ENCODE measurements around the gene WSB1. TPM values are rescaled to one million over a fixed set of nuclear protein-coding genes. Genes with fewer than 3 reads are reported as not detected.

WSB1 gene
- polyA plus RNA-seq, 1 of the 3 experiments (the other 2 are of a cell fraction): 261 TPM

DNA sequence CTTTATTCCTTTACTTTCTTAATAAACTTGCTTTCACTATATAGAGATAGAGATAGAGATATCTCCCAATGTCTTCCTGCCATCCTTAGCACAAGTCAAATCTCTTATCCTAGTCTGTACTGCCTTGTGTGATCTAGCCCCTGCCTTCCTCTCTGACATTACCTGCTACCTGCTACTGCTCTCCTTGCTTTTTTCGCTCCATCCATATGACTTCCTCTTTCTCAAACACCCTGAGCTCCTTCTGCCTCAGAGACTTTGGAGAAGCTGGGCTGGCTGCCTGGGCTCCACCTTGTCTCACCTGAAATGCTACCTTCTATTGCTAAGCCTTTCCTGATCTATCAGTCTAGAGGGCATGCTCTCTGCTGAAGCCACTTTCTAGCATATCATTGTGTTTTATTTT lies 24.7 kb upstream of the WSB1 start:
- H3K9ac ChIP-seq: no peak overlapping the region
- no peaks in the 10 kb centered on the region for H4K20me1 ChIP-seq (ENCODE audit: insufficient read depth)
- H3K4me3 ChIP-seq (ENCODE audit: low read depth in 2 of 2, low read length in 1 of 2): no peak overlapping the region
- TF ChIP-seq, protein P1, sequence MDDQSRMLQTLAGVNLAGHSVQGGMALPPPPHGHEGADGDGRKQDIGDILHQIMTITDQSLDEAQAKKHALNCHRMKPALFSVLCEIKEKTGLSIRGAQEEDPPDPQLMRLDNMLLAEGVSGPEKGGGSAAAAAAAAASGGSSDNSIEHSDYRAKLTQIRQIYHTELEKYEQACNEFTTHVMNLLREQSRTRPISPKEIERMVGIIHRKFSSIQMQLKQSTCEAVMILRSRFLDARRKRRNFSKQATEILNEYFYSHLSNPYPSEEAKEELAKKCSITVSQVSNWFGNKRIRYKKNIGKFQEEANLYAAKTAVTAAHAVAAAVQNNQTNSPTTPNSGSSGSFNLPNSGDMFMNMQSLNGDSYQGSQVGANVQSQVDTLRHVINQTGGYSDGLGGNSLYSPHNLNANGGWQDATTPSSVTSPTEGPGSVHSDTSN (IDR thresholded peaks at IDR 0.05): no peak
- TF ChIP-seq ELF1 (IDR thresholded peaks at IDR 0.05) (no peak), NFIC (IDR thresholded peaks at IDR 0.05; ENCODE audit: borderline replicate concordance) (no peak)
- TF ChIP-seq, protein P2, sequence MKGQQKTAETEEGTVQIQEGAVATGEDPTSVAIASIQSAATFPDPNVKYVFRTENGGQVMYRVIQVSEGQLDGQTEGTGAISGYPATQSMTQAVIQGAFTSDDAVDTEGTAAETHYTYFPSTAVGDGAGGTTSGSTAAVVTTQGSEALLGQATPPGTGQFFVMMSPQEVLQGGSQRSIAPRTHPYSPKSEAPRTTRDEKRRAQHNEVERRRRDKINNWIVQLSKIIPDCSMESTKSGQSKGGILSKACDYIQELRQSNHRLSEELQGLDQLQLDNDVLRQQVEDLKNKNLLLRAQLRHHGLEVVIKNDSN (IDR thresholded peaks at IDR 0.05; ENCODE audit: borderline replicate concordance, low read depth): no peak
- H3K27me3 ChIP-seq (ENCODE audit: insufficient read depth): peaks cover 12% of the 10 kb centered on the region; the same call in 1 of the 2 replicates
- no peaks in the 10 kb centered on the region for H3K4me1 ChIP-seq (ENCODE audit: control insufficient read depth in 1 of 2, insufficient read depth in 2 of 2, low read depth in 1 of 2, low read length in 1 of 2)
- H3K79me2 ChIP-seq (ENCODE audit: insufficient read depth): no peaks in the 10 kb centered on the region
- ChIA-PET CTCF (interaction anchor here (0.7 to 3.9 kb wide), 2 partner anchors 26 to 33 kb away, joined by 3 to 11 read pairs; no protein-coding TSS in a partner anchor), POLR2A (no interaction called here)
- H2AFZ ChIP-seq (ENCODE audit: low read depth): no peak overlapping the region
- no peak for DNase-seq
- H3K9me3 ChIP-seq: no peaks in the 10 kb centered on the region
- 82% methylated on average over 1 of the region's 1 CpG for WGBS (ENCODE audit: low lambda C conversion rate)
- H3K4me2 ChIP-seq: no peak overlapping the region
- H3F3A ChIP-seq (replicated peaks; ENCODE audit: insufficient read depth): no peaks in the 10 kb centered on the region
- H3K27ac ChIP-seq (ENCODE audit: low read depth in 2 of 2, low read length in 1 of 2): no peak overlapping the region
- H3K9me2 ChIP-seq: no peaks in the 10 kb centered on the region
- no peaks in the 10 kb centered on the region for H3K36me3 ChIP-seq (replicated peaks in 1 of 2; ENCODE audit: control insufficient read depth in 1 of 2, insufficient read depth in 2 of 2, low read length in 1 of 2)

DNA sequence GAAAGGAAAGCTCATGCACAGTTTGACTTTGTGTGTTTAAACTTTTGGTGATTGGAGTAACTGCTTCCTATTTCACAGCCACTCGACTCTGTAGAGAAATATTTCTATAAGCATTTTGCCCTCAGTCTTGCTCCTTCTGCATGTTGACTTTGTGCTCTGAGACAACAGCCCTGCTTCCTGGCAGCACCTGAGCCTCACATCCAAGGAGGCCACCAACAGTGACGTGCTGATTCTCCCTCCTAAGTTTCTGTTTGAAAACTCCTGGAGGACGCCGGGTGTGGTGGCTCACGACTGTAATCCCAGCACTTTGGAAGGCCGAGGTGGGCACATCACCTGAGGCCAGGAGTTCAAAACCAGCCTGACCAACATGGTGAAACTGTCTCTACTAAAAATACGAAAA lies 23.9 kb upstream of the WSB1 start:
- no peaks in the 10 kb centered on the region for H3K9me3 ChIP-seq
- no peaks in the 10 kb centered on the region for H3K9me2 ChIP-seq
- no peaks in the 10 kb centered on the region for H3F3A ChIP-seq (replicated peaks; ENCODE audit: insufficient read depth)
- no peaks in the 10 kb centered on the region for H3K4me1 ChIP-seq (ENCODE audit: control insufficient read depth in 1 of 2, insufficient read depth in 2 of 2, low read depth in 1 of 2, low read length in 1 of 2)
- H3K9ac ChIP-seq: no peak overlapping the region
- no peak overlapping the region for H3K4me2 ChIP-seq
- TF ChIP-seq FOXM1 (IDR thresholded peaks at IDR 0.05; ENCODE audit: low read depth) (no peak), RAD21 (IDR thresholded peaks at IDR 0.05; ENCODE audit: low read length) (no peak), SIN3A (IDR thresholded peaks at IDR 0.05; ENCODE audit: borderline replicate concordance, low read depth, low read length) (no peak), RXRA (IDR thresholded peaks at IDR 0.05; ENCODE audit: borderline replicate concordance, low read depth) (no peak), TCF12 (IDR thresholded peaks at IDR 0.05) (no peak), POLR2AphosphoS5 (IDR thresholded peaks at IDR 0.05; ENCODE audit: low read depth, low read length) (no peak), RFX5 (IDR thresholded peaks at IDR 0.05; ENCODE audit: low read length) (no peak), NRF1 (IDR thresholded peaks at IDR 0.05; ENCODE audit: low read depth, low read length) (no peak), FOSL2 (IDR thresholded peaks at IDR 0.05; ENCODE audit: borderline replicate concordance, low read depth) (no peak), RCOR1 (IDR thresholded peaks at IDR 0.05; ENCODE audit: low read length) (no peak), SMC3 (IDR thresholded peaks at IDR 0.05; ENCODE audit: low read depth, low read length) (no peak), GATA2 (CRISPR knock-in tag; IDR thresholded peaks at IDR 0.05) (no peak), EZH2phosphoT487 (IDR thresholded peaks at IDR 0.05; ENCODE audit: borderline replicate concordance, low read depth) (no peak)
- TF ChIP-seq, protein P3, sequence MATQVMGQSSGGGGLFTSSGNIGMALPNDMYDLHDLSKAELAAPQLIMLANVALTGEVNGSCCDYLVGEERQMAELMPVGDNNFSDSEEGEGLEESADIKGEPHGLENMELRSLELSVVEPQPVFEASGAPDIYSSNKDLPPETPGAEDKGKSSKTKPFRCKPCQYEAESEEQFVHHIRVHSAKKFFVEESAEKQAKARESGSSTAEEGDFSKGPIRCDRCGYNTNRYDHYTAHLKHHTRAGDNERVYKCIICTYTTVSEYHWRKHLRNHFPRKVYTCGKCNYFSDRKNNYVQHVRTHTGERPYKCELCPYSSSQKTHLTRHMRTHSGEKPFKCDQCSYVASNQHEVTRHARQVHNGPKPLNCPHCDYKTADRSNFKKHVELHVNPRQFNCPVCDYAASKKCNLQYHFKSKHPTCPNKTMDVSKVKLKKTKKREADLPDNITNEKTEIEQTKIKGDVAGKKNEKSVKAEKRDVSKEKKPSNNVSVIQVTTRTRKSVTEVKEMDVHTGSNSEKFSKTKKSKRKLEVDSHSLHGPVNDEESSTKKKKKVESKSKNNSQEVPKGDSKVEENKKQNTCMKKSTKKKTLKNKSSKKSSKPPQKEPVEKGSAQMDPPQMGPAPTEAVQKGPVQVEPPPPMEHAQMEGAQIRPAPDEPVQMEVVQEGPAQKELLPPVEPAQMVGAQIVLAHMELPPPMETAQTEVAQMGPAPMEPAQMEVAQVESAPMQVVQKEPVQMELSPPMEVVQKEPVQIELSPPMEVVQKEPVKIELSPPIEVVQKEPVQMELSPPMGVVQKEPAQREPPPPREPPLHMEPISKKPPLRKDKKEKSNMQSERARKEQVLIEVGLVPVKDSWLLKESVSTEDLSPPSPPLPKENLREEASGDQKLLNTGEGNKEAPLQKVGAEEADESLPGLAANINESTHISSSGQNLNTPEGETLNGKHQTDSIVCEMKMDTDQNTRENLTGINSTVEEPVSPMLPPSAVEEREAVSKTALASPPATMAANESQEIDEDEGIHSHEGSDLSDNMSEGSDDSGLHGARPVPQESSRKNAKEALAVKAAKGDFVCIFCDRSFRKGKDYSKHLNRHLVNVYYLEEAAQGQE (IDR thresholded peaks at IDR 0.05; ENCODE audit: low read depth, low read length): no peak
- TF ChIP-seq, protein P4, sequence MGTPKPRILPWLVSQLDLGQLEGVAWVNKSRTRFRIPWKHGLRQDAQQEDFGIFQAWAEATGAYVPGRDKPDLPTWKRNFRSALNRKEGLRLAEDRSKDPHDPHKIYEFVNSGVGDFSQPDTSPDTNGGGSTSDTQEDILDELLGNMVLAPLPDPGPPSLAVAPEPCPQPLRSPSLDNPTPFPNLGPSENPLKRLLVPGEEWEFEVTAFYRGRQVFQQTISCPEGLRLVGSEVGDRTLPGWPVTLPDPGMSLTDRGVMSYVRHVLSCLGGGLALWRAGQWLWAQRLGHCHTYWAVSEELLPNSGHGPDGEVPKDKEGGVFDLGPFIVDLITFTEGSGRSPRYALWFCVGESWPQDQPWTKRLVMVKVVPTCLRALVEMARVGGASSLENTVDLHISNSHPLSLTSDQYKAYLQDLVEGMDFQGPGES (IDR thresholded peaks at IDR 0.05; ENCODE audit: low read depth, low read length): no peak
- TF ChIP-seq, protein P5, sequence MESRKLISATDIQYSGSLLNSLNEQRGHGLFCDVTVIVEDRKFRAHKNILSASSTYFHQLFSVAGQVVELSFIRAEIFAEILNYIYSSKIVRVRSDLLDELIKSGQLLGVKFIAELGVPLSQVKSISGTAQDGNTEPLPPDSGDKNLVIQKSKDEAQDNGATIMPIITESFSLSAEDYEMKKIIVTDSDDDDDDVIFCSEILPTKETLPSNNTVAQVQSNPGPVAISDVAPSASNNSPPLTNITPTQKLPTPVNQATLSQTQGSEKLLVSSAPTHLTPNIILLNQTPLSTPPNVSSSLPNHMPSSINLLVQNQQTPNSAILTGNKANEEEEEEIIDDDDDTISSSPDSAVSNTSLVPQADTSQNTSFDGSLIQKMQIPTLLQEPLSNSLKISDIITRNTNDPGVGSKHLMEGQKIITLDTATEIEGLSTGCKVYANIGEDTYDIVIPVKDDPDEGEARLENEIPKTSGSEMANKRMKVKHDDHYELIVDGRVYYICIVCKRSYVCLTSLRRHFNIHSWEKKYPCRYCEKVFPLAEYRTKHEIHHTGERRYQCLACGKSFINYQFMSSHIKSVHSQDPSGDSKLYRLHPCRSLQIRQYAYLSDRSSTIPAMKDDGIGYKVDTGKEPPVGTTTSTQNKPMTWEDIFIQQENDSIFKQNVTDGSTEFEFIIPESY (IDR thresholded peaks at IDR 0.05; ENCODE audit: borderline replicate concordance, low read depth): no peak
- TF ChIP-seq, protein P6, sequence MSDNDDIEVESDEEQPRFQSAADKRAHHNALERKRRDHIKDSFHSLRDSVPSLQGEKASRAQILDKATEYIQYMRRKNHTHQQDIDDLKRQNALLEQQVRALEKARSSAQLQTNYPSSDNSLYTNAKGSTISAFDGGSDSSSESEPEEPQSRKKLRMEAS (IDR thresholded peaks at IDR 0.05; ENCODE audit: low read depth): no peak
- no peaks in the 10 kb centered on the region for H3K36me3 ChIP-seq (replicated peaks in 1 of 2; ENCODE audit: control insufficient read depth in 1 of 2, insufficient read depth in 2 of 2, low read length in 1 of 2)
- DNase-seq: no peak
- ChIA-PET CTCF (interaction anchor here (3.9 kb wide), 1 partner anchor 33 kb away, joined by 11 read pairs; no protein-coding TSS in a partner anchor), POLR2A (no interaction called here)
- peaks cover 12% of the 10 kb centered on the region; the same call in 1 of the 2 replicates for H3K27me3 ChIP-seq (ENCODE audit: insufficient read depth)
- H3K79me2 ChIP-seq (ENCODE audit: insufficient read depth): no peaks in the 10 kb centered on the region
- no peak overlapping the region for H2AFZ ChIP-seq (ENCODE audit: low read depth)
- no peak overlapping the region for H3K27ac ChIP-seq (ENCODE audit: low read depth in 2 of 2, low read length in 1 of 2)
- H3K4me3 ChIP-seq (ENCODE audit: low read depth in 2 of 2, low read length in 1 of 2): no peak overlapping the region
- no peaks in the 10 kb centered on the region for H4K20me1 ChIP-seq (ENCODE audit: insufficient read depth)
- WGBS (ENCODE audit: low lambda C conversion rate): 30% methylated on average over 7 of the region's 7 CpGs
